Skeletal muscle cell (primary cell): Measurements from ENCODE around the gene PEX6.
"Not testable (repeated sequence)": the region's sequence is repeated elsewhere in the genome, so short reads cannot be mapped to it uniquely, and the experiment has no call there.

Source experiments
- DNase-seq: peaks from one replicate; pipeline ENCODE4 v3.0.0-alpha.2; 2010; ENCODE audit warnings: low read depth
- H3K4me3 ChIP-seq: 2 replicates; pipeline ENCODE4 v1.5.1; 2011; ENCODE audit warnings: low read depth, mild to moderate bottlenecking, control low read depth, low read length, moderate library complexity

Gene PEX6

GRCh38 chr6:42969934-42970333, 9.0 kb downstream of the PEX6 start:
- H3K4me3 ChIP-seq, result no peak overlapping the region
- no peak for DNase-seq

- H3K4me3 ChIP-seq, result no peak overlapping the region
Observed at GRCh38 chr6:42969431-42969830, 9.6 kb downstream of the PEX6 start.

GRCh38 chr6:42968783-42969182, 10.2 kb downstream of the PEX6 start:
- DNase-seq, result no peak
- H3K4me3 ChIP-seq, result no peak overlapping the region

More at GRCh38 chr6:42969431-42969830, 9.6 kb downstream of the PEX6 start:
- no peak for DNase-seq

- DNase-seq, result no peak
- H3K4me3 ChIP-seq, result no peak overlapping the region
Observed at GRCh38 chr6:42968126-42968701, 10.8 kb downstream of the PEX6 start.

- DNase-seq, result no peak
- no peak overlapping the region for H3K4me3 ChIP-seq
Observed at GRCh38 chr6:42967228-42967627, 11.8 kb downstream of the PEX6 start.

- DNase-seq, result no peak
Observed at GRCh38 chr6:42966571-42966970, 12.4 kb downstream of the PEX6 start.

GRCh38 chr6:42963855-42964605, 15.0 kb downstream of the PEX6 start:
- H3K4me3 ChIP-seq, result no peak overlapping the region
- no peak for DNase-seq

More at GRCh38 chr6:42966571-42966970, 12.4 kb downstream of the PEX6 start:
- H3K4me3 ChIP-seq, result no peak overlapping the region

- DNase-seq, result no peak
- H3K4me3 ChIP-seq, result no peak overlapping the region
Observed at GRCh38 chr6:42963179-42963854, 15.7 kb downstream of the PEX6 start.

- H3K4me3 ChIP-seq, result no peak overlapping the region
- no peak for DNase-seq
Observed at GRCh38 chr6:42962502-42963178, 16.3 kb downstream of the PEX6 start.

- no peak overlapping the region for H3K4me3 ChIP-seq
- DNase-seq, result no peak
Observed at GRCh38 chr6:42962096-42962495, 16.9 kb downstream of the PEX6 start.

- peak overlapping the region; percentile 44 for H3K4me3 ChIP-seq
- DNase-seq, result no peak
Observed at GRCh38 chr6:42961020-42961470, 17.9 kb downstream of the PEX6 start.

- peak within 1 kb of the TSS; percentile 44 for H3K4me3 ChIP-seq
- DNase-seq, result no peak
Observed at GRCh38 chr6:42960243-42961019, 18.6 kb downstream of the PEX6 start, which contains the start of gene GNMT. Gene GNMT (plus strand): TSS chr6:42960754. CDS start chr6:42960768, 14 bp downstream.

GRCh38 chr6:42959917-42960242, 19.1 kb downstream of the PEX6 start:
- no peak for DNase-seq
- peak overlapping the region; percentile 44 for H3K4me3 ChIP-seq

GRCh38 chr6:42958125-42958524, 20.9 kb downstream of the PEX6 start:
- H3K4me3 ChIP-seq, result no peak overlapping the region
- no peak for DNase-seq

- H3K4me3 ChIP-seq, DNase-seq: not testable (repeated sequence)
Observed at GRCh38 chr6:42954405-42954804, 24.6 kb downstream of the PEX6 start.

GRCh38 chr6:42952389-42952788, 26.6 kb downstream of the PEX6 start:
- H3K4me3 ChIP-seq, result no peak overlapping the region
- no peak for DNase-seq

GRCh38 chr6:42947950-42948349, 31.0 kb downstream of the PEX6 start:
- no peak overlapping the region for H3K4me3 ChIP-seq
- no peak for DNase-seq

- H3K4me3 ChIP-seq, result no peak overlapping the region
- no peak for DNase-seq
Observed at GRCh38 chr6:42942444-42942843, 36.5 kb downstream of the PEX6 start.

- DNase-seq, H3K4me3 ChIP-seq: not testable (repeated sequence)
Observed at GRCh38 chr6:42941356-42941755, 37.6 kb downstream of the PEX6 start.
